ENCODE measurements around the gene LRRC56.

Gene LRRC56

DNA sequence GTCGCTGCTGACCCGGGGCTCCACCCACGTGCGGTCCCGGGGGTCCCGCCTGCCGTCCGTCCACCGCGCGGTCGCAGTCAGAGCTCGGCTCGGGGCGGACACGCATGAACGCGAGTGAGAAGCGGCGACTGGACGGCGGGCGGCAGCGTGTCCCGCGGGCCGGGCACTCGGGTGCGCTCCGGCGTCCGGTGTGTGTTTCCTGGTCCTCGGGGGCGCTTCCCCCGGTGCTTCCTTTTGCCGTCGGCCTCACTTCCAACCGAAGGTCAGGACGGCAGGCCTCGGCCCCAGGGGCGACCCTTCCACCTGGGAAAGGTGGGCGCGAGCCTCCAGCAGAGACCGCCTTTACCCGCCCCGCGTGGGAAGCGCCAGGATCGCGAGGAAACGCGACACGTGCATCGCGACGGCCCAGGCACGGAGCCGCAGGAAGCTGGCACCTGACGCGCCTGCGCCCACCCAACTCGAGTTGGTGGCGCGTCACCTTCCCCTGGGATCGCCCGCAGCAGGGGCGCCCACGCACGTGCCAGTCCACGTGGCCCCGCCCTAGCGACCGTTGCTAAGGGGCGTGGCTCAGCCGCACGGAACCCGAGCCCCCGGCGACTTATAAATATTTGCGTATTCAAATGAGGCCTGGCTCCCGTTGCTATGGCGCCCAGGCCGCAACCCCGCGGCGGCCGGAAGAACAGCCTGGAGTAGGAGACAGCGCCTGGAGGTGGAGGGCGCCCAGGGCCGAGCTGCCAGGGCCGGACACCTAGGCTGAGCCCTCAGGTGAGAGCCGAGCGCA lies at the start of gene LRRC56:
LRRC56 (plus strand) TSS at position 687 of the 781 bp plus-strand sequence. CDS start 3,158 bp downstream, outside the sequence.
- DNase-seq (ENCODE audit: low read depth in 2 of 2): peak; percentile 88 to 93

- no peak for DNase-seq (ENCODE audit: low read depth in 2 of 2)
Observed at GRCh38 chr11:487571-488021, 49.7 kb upstream of the LRRC56 start.

- DNase-seq (ENCODE audit: low read depth in 2 of 2): no peak
Observed at GRCh38 chr11:488062-488461, 49.3 kb upstream of the LRRC56 start.

DNA sequence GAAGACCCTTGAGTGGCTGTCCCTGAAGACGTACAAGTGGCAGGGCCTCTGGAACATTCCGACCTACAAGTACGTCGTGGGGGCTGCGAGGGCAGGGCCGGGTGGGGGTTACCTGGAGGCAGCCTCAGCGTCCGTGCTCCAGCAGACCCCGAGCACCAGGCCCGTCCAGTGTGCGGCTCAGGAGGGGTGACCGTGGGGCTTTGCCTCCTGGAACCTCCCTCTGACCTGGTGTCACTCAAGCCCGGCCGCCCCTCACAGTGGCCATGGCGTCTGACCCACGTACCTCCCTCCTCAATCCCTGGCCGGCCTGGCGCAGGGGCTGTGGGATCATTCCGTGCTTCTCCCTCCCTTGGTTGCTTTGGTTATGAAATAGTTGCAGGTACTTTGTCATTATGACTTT lies 48.7 kb upstream of the LRRC56 start:
- DNase-seq (ENCODE audit: low read depth in 2 of 2): no peak

- DNase-seq (ENCODE audit: low read depth in 2 of 2): no peak
Observed at GRCh38 chr11:488992-489391, 48.3 kb upstream of the LRRC56 start.

DNA sequence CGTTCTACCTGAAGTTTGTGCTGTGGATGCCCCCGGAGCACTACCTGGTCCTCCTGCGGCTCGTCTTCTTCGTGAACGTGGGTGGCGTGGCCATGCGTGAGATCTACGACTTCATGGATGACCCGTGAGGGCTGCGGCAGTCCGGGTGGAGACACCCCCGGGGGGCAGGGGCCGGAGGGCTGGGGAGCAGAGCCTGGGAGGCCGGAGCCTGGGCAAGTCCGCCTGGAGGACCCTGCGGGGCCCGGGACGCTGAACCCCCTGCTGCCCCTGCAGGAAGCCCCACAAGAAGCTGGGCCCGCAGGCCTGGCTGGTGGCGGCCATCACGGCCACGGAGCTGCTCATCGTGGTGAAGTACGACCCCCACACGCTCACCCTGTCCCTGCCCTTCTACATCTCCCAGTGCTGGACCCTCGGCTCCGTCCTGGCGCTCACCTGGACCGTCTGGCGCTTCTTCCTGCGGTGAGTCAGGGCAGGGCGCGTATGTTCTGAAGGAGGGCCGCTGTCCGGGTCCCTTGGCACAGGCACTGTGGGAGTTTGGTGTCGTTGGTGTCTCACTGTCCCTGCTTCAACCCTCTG lies 47.6 kb upstream of the LRRC56 start:
- no peak for DNase-seq (ENCODE audit: low read depth in 2 of 2)

DNA sequence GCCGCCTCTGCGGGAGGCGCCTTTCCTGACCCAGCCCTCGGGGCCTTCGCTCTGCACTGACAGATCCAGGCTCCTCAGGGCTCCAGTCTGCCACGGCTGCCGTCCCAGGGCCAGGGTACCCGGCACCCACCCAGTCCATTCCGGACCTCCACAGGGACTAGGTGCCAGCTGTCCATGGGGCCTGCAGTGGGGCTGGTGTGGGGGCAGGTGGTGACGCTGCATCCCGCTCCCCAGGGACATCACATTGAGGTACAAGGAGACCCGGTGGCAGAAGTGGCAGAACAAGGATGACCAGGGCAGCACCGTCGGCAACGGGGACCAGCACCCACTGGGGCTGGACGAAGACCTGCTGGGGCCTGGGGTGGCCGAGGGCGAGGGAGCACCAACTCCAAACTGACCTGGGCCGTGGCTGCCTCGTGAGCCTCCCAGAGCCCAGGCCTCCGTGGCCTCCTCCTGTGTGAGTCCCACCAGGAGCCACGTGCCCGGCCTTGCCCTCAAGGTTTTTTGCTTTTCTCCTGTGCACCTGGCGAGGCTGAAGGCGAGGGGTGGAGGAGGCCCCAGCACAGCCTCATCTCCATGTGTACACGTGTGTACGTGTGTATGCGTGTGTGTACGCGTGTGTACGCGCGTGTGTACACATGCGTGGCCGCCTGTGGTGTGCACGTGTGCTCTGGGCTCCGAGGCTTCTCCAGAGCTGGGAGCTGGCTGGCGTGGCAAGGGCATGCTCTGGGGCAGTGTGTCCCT lies 47.0 kb upstream of the LRRC56 start:
- no peak for DNase-seq (ENCODE audit: low read depth in 2 of 2)

DNA sequence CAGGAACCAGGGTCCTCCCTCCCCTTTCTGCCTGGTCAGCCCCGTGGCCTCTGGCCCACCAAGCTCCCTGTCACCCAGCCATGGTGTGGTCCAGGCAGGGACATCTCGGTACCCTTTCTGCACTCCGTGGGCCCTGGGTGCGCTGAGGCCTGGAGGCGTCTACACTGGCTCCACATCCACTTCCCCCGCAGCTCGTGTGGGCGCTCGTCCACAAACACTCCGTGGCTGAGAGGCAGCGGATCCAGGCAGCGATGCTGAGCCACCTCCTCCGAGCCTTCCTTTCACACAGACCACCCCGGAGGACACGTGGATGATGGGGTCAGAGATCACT lies 46.4 kb upstream of the LRRC56 start:
- no peak for DNase-seq (ENCODE audit: low read depth in 2 of 2)

- DNase-seq (ENCODE audit: low read depth in 2 of 2): no peak
Observed at GRCh38 chr11:491358-491757, 46.0 kb upstream of the LRRC56 start.

DNA sequence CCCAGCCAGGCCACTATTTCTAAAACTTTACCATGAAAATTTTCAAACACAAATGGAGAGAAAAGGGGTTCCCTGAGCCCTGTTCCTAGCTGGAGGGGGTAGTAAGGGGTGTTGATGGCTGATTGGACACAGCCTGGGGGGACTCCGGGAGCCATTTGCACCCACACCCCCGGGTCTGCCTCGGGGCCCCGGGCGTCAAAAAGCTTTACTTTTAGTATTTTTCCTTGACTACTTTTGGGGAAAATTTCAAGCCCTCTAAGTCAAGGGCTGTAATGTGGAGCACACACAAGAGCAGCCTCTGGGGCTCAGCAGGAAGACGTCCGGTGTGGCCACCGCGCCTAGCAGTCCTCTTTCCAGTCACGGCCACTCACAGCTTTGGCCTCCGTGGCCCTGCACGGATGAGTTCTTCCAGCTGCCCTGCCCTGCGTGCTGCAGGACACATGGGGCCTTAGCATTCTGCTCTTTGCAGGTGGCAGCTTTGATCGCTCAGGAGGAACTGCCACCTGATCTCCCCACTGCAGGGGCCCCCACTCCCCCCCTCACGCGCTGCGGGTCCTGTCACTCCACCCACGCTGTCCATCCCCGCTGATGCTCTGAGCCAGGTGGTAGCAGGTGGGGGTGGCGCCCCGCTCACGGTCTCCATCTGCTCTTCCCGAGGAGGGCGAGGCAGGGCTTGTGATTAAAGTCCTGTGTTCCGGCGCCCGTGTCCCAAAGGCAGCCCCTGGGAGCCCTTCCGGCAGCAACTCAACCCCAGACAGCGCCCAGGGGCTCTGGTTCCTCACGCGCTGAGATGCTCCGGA lies 44.7 kb upstream of the LRRC56 start:
- DNase-seq (ENCODE audit: low read depth in 2 of 2): no peak

DNA sequence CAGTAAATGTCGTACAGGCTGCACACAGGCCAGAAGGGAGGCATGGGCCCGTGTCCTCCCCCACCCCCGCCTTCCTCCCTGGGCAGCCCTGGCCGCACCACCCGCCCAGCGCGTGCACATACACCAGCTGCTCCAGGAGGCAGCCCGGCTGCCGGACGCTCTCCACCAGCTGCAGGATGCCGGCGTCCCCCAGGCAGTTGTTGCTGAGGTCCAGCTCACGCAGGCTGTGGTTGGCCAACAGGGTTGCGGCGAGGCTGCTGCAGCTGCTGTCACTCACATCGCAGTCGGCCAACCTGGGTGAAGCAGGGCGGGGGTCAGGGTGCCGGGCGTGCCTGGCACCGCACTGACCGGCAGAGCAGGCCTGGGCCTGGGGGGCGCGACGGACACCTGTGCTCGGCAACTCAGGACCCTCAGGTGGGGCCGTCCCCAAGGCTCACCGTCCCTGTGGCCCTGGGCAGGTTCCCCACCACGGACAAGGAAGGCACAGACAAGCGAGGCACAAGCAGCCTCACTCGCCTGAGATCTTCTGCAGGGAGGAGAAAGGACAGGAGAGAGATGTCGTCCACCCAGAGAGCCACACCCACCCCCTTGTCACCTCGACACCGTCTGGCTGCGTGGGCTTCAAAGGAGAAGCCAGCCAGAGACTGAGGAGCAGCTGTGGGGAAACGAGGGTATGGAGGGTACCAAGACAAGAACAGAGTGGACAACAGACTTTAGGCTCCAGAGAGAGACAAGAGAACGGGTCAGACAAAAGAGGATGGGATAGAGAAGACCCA lies 42.4 kb upstream of the LRRC56 start:
- DNase-seq (ENCODE audit: low read depth in 2 of 2): no peak

DNA sequence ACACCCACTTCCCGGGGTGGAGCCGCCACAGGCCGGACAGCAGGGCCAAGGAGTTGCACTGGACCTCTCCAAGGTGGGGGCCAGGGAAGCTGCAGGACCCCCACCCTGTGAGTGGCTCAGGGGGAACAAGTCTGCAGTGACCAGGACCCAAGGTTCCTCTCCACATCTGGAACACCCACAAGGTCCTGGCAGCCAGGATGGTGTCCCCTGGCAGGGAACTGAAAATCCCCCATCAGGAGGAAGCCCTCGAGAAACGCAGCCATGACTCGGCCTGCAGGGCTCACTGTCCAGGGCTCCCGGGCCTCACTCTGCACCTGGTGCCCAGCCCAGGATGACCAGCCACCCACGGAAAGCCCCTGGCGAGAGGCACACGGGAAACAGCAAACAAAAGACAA lies 41.8 kb upstream of the LRRC56 start:
- no peak for DNase-seq (ENCODE audit: low read depth in 2 of 2)

GRCh38 chr11:496834-497564 lies 40.3 kb upstream of the LRRC56 start:
- no peak for DNase-seq (ENCODE audit: low read depth in 2 of 2)

GRCh38 chr11:497565-498296 lies 39.6 kb upstream of the LRRC56 start:
- no peak for DNase-seq (ENCODE audit: low read depth in 2 of 2)

GRCh38 chr11:498297-499181 lies 38.8 kb upstream of the LRRC56 start:
- DNase-seq (ENCODE audit: low read depth in 2 of 2): no peak

- DNase-seq (ENCODE audit: low read depth in 2 of 2): no peak
Observed at GRCh38 chr11:499201-500076, 37.9 kb upstream of the LRRC56 start.

DNA sequence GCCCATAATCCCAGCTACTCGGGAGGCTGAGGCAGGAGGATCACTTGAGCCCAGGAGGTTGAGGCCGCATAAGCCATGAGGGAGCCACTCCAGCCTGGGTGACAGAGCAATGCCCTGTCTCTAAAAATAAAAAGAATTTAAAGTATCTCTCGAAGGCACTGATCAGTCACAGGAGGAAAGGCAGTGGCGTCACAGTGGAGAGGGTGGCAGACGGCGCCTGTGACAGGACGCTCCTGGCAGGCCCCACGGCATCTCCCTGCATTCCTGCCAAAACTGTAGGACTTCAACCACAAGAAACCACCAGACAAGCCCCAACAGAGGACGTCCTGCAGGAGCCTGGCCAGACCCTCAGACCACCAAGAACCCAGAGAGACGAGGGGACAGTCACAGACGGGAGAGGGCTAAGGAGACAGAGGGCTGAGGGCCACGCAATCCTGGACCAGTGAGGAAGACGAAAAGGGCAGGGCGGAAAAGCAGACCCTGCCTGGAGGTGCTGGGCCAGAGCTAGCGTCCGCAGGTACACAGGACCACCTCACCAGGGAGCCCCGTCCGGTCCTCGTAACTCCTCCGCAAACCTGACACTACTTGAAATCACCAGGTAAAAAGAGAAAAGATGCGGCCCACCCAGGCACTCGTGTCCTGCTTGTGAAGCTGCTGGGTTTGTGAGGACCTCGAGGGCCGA lies 36.2 kb upstream of the LRRC56 start:
- DNase-seq (ENCODE audit: low read depth in 2 of 2): no peak

Measured in stimulated activated CD4-positive, alpha-beta T cell treated with anti-CD3 and anti-CD28 coated beads, Interleukin-1b, Interleukin-23, amount 100 ng/mL, for 4 hours (primary cell).